Stimulated activated CD8-positive, alpha-beta memory T cell treated with anti-CD3 and anti-CD28 coated beads, Interleukin-2, amount 100 ng/mL, for 48 hours (primary cell): ENCODE results near the gene DNAJB1.
"Not testable (repeated sequence)": the region's sequence is repeated elsewhere in the genome, so short reads cannot be mapped to it uniquely, and the experiment has no call there.

Experiments used
- DNase-seq, 2 donors: peaks; one replicate each; pipeline ENCODE4 v3.0.0-alpha.2; 2020; ENCODE audit warnings: low read depth in 2 of 2

DNAJB1 gene

DNA sequence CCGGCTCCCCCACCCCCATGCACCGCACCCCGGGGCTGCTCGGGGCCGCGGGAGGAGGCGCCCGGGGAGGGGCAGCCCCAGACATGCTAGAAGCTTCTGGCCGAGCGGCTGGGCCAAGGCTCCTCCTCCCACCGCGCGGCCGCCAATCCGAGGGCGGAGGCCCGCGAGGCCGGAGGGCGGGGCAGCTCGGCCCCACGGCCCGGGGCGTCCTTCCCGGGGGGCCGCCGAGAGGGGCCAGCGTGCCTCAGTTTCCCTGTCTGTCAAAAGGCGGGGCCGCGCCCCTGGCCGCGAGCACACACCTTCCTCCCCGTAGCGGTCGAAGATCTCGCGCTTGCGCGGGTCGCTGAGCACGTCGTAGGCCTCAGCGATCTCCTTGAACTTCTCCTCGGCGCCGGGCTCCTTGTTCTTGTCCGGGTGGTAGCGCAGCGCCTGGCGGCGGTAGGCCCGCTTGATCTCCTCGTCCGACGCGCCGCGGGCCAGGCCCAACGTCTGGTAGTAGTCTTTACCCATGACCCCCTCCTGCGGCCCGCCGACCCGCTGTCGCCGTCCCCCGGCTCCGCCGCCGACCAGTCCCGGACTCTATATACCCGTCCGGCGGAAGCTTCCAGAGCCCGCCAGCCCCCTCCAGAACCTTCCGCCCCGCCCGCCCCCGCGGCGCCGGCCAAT lies at the start of gene DNAJB1:
TSS of gene DNAJB1 (minus strand) at position 558 of the 666 bp plus-strand sequence. CDS start at position 510, 48 bp downstream.
- DNase-seq, result peak; percentile 46 to 64

DNA sequence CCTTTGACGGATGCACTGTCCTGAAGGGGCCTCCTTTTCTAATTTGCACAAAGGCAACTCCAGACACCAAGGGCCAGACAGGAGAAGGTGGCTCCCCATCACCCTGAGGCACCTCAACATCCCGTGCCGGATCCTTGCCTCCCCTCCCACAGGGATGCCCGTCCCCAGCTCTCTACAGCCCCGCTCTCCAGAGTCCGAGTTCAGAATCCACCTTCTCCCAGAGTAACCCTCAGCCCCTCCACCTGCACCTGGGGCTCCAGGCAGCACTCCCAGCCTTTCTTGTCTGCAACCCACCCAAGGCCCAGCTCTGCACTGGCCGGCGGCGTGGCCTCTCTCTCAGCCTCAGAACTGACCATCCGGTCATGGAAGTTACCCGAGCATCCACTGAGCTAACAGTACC lies 48.9 kb upstream of the DNAJB1 start:
- DNase-seq, result no peak

DNA sequence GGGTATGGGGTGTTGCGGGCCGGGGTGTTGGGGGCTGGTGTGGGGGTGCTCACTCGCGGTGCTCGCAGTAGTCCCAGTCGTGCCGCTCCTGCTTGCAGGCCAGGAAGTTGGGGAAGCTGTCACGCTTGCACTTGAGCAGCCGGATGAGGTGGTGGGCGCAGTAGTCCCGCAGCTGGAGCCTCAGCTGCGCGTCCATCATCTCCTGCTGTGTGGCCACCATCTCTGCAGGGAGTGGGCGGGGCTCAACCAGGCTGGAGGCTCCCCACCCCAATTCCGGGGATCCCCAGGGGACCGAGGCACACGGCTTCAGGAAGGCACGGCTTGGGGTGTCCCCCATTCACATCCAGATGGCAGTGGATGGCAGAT lies 48.5 kb upstream of the DNAJB1 start:
- DNase-seq, result no peak

DNA sequence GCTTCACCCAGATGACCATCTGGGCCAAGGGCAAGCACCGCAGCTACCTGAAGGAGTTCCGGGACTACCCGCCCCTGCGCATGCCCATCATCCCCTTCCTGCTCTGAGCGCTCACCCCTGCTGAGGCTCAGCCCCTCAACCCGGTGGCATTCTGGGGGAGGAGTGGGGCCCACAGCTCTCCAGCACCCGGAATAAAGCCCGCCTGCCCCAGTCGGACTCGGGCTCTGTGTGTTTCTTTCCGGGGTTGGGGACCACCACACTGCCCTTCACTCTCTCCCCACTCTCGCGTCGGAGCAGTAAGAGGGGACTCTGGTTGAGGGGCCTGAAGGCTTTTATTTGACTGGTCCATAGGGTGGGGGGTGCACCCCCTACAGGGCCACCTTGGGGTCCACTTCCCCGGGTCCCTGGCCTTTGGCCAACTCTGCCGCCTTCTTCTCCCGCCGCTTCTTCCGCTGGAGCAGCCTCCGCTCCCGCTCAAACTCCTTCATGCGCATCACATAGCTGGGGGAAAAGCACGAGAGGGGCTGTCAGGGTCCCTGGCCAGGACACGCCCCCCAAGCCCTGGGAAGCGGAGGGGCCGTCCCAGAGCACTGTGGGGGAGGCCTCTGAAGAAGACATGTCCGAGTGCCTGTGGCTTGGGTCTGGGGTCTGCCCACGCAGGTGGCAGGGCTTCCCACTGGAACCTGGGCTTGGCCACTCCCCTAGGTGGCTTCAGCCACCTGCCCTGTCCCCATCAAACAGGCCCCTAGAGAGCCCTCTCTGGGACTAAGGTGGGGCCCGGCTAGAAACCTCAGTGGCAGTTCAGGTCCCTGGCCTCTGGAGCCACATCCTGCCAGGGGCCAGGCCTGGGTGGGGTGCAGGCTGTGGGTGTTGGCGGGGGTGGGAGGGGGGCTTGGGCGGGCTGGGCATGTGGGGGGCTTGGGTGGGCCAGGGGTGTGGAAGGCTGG lies 47.8 kb upstream of the DNAJB1 start:
- DNase-seq, result no peak

DNA sequence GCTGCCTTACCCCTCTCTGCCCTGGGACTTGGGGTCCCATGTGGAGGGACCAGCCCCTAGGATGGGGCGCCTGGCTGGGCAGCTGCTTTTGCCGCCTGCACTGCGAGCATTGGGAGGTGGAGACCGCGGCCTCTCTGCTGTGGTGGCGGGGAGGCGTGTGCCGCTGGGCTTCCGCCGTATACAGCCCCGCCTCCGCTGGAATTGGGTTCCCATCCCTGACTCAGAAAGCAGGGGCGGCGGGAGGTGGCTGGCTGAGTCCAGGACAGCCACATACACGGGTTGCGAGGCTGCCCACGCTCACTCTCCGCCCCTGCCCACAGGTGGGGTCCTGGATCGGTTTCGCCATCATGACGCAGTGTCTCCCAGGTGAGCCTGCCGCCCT lies 47.1 kb upstream of the DNAJB1 start:
- DNase-seq, result no peak

DNA sequence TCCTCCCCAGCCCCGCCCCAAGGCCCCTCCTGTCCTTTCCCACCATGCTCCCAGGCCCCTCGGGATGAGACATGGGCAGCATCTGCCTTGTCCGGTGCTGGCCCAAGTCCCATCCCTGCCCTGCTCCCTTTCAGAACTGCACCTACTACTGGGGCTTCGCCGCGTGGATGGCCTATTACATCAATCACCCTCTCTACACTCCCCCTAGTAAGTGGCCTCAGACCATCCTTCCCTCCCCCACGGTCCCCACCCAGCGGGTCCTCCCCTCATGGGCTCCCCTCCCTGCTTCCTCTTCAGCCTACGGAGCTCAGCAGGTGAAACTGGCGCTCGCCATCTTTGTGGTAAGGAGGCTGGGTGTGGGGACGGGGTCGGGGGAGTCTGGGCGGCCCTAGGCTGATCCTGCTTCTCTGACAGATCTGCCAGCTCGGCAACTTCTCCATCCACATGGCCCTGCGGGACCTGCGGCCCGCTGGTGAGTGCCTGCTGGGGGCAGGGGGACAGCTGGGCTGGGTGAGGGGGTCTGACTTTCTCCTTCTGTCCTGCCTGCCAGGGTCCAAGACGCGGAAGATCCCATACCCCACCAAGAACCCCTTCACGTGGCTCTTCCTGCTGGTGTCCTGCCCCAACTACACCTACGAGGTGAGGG lies 46.6 kb upstream of the DNAJB1 start:
- DNase-seq, result not testable (repeated sequence)

DNA sequence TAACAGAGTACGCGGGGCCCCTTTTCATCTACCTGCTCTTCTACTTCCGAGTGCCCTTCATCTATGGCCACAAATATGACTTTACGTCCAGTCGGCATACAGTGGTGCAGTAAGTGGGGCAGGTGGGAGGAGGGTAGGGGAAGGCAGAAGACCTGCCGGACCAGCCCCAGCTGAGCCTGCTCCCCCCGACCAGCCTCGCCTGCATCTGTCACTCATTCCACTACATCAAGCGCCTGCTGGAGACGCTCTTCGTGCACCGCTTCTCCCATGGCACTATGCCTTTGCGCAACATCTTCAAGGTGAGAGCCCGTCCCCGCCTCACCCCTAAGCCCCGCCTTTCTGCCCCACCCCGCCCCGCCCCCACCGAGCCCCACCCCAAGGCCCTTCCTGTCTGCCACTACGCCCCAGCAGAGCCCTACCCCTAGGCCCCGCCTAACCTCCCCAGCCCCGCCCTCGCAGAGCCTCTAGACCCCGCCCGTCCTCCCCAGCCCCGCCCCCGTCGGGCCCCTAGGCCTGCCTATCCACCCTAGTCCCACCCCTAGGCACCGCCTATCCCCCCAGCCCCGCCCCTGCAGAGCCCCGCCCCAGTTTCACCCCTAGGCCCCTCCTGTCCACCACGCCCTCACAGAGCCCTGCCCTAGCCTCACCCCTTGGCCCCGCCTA lies 45.9 kb upstream of the DNAJB1 start:
- DNase-seq, result peak; percentile 57 to 75

DNA sequence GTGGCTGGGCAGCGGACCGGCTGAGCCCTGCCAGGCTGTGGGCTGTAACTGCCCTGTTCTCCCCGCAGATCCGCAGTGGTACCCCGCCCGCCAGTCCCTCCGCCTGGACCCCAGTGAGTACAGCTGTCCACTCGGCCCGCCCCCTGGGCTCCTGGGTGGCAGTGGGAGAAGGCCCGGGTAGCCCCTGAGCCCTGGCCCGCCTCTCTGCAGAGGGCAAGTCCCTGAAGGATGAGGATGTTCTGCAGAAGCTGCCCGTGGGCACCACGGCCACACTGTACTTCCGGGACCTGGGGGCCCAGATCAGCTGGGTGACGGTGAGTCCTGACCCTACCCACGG lies 45.4 kb upstream of the DNAJB1 start:
- no peak for DNase-seq

DNA sequence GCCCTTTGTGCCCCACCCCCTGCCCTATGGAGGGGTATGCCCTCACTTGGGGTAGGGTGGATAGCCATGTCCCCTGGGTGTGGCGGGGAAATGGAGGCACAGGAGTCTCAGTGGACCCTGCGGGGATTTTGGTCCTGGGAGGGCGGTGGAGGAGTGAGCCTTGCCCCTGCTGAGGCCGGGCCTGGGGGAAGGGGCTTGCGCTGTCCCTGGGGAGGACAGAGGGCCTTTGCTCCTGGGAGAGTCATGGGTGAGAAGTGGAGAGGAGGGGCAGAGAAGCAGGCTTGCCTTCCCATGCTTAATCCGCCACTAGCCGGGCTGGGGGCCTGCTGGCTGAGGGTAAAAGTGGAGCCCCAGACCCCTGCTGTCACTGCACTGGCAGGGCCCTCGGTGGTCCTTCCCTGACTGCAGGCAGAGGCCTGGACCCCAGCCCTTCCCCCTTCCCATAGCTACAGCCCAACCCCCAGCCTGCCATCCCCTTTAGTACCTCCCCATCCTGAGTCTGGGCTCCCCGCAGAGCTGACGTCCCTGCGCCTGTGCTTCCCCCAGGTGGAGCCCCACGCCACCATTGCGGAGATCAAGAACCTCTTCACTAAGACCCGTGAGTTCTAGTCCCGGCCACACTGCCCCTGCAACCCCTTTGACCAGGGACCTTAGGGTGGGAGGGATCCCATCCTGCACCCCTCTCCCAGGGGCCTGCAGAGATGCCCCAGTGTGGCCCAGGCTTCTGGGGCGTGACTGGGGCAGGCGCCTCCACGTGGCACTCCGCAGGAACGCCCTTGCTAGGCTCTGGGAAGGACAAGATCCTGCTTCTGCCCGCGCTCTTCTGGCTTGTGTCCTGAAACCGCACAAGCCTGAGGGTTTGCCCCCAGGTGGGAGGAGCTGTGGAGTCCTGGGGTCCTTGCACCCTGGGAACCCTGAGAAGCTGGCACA lies 44.7 kb upstream of the DNAJB1 start:
- no peak for DNase-seq

DNA sequence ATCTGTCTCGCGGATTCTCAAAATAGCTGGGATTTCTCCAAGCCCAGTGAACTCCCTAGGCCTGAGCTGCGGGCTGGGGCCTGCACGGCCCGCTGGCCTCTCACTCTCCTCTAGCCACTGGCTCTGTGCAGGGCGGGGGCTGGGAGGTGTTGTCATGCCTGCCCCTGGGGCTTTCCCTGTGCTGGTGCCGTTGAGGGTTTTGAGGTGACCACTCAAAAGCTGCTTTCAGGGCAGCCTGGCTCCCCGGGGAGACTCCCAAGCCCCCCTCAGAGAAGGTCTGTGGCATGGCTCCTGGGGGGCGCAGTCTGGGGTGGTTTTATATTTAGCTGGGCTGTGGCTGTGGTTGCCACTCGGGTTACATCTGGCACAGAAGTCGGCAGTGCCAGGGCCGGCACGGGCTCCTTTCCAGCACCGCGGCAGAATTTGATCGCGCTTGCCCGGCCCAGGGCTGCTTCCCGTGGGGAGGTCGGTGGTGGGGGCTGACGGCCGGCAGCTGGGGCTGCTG lies 43.7 kb upstream of the DNAJB1 start:
- no peak for DNase-seq

DNA sequence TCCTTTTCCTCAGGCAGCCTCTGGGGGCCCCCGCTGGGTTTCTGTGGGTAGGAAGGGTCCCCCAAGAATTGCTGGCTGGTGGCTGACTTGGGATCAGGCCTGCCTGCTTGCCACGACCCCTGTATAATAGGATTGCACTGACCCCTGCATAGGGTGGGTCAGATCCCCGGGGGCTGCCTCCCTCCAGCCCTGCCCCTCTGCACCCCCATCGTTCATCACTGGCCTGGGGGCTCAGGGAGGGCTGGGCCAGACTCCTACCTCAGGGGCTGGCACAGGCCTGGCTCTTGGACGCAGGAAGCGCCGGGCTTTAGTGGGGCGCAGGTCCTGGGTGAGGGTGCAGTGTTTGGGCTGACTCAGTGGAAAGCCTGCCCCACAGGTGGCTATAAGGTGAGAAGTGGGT lies 43.1 kb upstream of the DNAJB1 start:
- DNase-seq, result no peak

DNA sequence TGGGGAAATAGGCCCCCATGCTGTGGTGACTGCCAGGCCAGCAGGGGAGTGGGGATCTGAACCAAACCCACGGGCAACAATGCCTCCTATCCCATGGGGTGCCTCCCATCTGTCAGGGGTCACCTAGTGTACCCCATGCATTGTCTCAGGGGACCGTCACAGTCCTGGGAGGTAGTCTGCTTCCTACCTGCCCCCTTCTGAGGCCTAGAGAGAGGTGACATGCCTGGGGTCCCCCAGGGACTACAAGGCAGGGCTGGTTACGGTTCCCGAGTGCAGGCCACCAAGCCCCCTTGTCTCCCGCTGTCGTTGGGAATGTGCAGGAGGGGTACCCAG lies 42.5 kb upstream of the DNAJB1 start:
- no peak for DNase-seq

DNA sequence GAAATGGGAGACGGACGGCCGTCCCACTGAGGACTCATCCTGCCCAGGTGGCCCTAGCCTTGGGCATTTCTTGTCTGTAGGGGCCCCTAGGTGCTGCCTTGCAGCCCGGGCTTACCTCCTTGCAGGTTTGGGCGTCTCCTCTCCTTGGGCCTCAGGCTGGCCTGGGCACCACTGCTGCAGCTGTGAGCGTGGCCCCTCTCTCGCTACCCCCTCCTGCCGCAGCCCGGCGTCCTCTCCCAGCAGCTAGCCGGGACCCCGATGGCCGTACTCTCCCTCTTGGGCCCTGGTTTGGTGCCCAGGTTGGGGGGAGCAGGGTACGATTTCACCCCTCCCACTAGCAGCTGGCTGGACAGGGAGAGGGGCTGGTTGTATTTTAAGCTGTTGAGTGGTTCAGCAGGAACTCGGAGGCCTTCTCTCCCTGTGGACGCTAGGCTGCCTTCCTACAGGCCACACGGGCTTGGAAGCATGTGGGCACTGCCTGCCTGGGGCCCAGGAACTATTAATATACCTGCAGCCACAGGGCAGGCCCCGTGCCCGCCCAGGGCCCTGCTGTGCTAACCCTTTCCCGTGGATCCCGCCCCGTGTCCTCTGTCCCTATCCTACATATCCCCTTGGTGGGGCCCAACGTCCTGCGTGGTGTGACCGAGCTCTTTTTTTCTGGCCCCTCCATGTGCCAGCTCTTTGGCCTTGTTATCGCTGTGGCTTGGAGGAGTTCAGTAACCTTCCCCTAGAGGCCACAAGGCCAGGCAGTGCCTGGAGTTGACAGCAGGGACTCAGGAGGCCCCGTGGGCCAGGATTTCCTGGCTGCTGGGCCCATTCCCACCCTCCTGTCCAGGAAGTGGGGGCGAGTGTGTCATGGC lies 41.9 kb upstream of the DNAJB1 start:
- no peak for DNase-seq

DNA sequence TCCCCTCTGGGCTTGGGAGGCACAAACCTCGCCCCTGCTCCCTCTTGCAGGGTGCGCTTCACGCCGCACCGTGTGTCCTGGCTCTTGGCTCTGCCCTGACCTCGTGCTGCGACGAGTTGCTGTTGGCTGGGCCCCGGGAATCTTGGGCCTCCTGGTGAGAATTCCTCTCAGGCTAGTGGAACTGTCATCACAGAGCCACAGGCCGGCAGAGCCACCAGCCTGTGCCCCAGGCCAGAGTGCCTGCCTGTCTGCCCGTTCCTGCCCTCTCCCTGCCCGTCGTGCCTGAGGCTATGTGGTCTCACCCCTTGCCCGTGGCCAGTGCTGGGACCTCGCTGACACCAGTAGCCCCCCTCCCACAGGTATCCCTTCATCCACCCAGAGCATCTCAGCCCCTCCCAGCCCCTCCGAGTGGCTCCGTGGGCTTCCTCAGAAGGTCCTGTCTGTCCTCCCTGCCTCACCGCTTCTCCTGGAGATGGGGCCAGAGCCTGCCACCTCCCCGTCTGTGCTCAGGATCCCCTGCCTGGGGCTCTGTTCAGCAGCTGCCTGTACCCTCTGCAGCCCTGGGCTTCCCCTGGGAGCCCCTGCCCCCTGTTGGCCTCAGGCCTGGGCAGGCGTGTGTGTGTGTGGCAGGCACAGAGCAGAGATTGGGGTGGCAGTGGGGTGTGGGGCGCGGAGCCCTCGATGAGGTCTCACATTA lies 40.3 kb upstream of the DNAJB1 start:
- no peak for DNase-seq

DNA sequence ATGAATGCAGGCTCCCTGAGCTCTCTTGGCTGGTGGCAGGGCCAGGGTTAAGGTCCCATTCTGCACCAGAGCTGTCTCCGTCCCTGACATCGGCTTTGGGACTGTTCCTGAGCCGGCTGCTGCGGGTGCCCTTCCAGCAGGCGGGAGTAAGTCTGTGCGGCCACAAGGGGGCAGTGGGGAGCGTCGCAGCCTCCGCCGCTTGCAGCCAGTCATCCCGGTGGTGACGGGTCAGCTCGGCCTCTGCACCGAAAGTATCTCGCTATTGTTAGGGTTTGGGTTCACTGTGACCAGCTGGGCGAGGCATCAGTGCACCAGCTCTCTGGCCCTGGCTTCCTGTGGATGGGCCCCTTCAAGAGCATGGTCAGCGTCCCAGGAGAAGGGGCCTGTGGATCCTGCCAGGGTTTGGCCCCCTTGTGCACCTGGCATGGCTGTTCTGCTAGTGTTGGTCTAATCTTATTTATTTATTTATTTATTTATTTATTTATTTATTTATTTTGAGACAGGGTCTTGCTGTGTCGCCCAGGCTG lies 38.5 kb upstream of the DNAJB1 start:
- DNase-seq, result peak; percentile 59 to 74

DNA sequence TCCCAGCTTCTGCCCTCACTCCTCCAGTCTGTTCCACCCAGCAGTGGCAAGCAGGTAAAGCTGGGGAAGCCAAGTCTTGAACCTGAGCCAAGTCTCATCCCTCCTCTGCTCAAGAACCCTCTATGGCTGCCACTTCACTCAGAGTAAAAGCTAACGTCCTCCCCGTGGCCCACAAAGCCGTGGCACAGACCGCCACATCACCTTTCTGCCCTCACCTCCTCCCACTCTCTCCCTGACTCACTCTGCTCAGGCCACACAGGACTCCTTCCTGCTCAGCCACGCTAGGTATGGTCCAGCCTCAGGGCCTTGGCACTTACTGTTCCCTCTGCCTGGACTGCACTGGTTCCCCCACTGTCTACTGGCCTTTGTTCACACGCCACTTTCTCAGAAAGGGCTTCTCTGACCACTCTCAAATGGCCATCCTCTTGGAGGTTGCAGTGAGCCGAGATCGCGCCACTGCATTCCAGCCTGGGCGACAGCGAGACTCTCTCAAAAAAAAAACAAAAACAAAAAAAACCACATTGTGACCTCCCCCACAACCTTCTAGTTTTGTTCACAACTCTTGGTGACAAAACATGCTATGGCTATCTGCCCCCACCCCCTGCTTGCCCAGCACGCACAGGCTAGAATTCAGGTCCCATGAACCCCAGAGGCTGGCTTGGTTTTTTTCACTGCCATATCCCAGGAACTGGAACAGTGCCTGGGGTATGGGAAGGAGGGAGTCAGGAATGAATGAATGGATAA lies 37.9 kb upstream of the DNAJB1 start:
- no peak for DNase-seq

DNA sequence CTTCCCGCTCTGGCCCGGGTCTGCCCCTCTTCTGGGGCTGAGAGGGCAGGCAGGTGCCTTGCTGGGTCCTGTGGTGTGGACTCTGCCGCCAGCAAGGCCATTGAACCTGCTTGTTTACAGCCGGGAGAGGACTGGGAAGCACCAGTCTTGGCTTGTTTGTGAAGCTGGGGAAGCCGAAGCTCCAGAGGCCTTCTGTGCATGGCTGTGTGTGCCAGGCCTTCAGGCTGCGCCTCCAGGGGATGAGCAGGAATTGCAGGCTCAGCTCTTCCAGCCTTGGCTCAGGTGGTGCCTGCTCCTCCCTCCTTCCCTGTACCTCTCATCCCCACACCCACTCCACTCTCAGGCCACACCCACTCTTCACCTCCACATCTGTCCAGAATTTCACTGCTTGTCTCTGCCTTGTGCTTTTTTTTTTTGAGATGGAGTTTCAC lies 36.2 kb upstream of the DNAJB1 start:
- DNase-seq, result no peak

DNA sequence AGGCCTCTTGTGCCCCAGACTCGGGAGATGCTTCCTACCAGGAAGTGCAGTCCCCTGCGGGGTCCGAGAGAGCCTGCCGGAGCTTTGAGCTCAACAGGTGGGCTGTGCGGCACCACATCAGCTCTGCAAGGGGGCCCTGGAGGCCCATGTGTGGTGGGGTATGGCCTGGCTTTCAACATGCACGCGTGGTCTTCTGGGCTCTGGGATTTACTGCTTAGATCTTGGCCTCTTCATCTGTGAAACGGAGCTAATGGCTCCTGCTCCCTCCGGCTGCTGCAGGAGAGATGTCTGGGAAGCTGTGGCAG lies 35.7 kb upstream of the DNAJB1 start:
- DNase-seq, result no peak
